Stimulated activated CD8-positive, alpha-beta memory T cell treated with anti-CD3 and anti-CD28 coated beads, Interleukin-15, amount 100 ng/mL, for 24 hours (primary cell): ENCODE measurements around the gene PNPLA7.
A peak's percentile ranks its signal among the peaks of the same experiment; 100 is the strongest.
"Not testable (repeated sequence)": the region's sequence is repeated elsewhere in the genome, so short reads cannot be mapped to it uniquely, and the experiment has no call there.

Experiments used
- DNase-seq: peaks from one replicate; pipeline ENCODE4 v3.0.0-alpha.2; 2020; ENCODE audit warnings: low read depth

Gene PNPLA7

DNA sequence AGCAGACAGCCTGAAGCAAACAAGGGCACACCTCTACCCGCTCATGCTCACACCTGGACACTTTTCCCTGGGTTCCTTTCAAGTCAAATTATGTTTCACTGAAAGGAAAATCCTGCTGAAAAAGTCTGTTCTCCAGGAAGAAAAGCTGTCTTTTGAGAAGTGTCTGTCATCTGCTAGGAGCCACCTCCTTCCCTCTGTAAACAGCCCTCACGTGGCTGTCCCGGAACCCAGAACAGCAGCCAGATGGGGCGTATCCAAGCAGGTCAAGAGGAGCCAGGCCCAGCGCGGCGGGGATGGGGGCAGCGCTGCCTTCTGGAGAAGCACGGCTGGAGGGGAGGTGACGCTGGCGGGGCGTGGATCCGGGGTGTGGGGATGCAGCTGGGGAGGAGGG, at the start of gene PNPLA7:
TSS of gene PNPLA7 (minus strand) at position 172 of the 391 bp plus-strand sequence. CDS start 205 bp downstream, outside the sequence.
- DNase-seq = no peak

DNA sequence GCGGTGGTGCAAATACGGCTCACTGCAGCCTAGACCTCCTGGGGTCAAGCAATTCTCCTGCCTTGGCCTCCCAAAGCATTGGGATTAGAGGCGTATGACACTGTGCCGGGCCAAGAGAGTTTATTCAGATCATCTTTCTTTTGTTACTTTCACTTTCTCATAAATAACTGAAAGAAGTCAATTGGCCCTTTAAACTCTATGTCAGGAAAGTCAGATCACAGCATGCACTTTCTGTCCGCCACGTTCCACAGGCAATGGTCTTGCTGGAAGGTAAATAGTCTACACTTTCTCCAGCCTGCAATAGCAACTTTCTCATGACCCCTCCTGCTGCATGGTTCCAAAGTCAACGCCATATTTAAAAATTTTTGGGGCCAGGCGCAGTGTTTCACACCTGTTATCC, 48.7 kb upstream of the PNPLA7 start:
- no peak for DNase-seq

DNA sequence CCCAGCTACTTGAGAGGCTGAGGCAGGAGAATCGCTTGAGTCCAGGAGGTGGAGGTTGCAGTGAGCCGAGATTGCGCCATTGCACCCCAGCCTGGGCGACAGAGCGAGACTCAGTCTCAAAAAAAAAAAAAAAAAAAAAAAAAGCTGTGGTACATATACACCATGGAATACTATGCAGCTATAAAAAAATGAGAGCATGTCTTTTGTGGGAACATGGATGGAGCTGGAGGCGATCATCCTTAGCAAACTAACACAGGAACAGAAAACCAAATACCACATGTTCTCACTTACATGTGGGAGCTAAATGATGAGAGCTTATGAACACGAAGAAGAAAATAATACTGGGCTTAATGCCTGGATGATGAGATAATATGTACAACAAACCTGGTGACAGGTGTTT, 46.4 kb upstream of the PNPLA7 start:
- DNase-seq = not testable (repeated sequence)

DNA sequence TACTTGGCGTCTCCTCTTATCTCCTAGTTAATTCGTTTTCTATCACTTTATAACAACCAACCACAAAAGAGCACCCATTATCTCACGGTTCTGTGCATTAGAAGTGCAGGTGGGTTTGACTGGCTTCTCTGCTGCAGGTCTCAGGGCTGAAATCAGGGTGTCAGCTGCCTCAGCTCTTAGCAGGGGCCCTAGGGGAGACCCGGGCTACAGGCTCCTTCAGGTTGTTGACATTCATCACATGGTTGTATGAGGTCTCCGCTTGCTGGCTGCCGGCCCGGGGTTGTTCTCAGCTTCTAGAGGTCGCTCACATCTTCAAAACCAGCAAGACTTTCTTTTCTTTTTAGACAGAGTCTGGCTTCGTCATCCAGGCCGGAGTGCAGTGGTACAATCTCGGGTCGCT, 43.0 kb upstream of the PNPLA7 start:
- DNase-seq = no peak

DNA sequence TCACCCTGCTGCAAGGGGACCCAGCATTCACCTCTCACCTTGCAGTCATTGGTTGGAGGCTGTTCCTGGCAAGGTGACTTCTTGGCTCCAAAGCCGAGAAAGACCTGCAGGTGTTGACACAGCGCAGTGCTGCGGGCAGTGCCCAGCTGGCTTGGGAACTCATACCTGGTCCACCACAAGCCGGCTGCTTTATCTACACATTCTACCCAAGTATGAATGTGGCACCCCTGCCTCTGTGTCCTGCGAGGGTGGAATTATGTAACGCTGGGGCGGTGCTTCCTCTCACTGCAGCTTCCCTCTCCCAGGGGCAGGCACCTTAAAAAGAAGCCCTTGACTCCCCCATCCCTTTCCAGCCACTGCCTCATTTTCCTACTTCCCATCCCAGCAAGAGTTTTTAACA, 42.6 kb upstream of the PNPLA7 start:
- no peak for DNase-seq

DNA sequence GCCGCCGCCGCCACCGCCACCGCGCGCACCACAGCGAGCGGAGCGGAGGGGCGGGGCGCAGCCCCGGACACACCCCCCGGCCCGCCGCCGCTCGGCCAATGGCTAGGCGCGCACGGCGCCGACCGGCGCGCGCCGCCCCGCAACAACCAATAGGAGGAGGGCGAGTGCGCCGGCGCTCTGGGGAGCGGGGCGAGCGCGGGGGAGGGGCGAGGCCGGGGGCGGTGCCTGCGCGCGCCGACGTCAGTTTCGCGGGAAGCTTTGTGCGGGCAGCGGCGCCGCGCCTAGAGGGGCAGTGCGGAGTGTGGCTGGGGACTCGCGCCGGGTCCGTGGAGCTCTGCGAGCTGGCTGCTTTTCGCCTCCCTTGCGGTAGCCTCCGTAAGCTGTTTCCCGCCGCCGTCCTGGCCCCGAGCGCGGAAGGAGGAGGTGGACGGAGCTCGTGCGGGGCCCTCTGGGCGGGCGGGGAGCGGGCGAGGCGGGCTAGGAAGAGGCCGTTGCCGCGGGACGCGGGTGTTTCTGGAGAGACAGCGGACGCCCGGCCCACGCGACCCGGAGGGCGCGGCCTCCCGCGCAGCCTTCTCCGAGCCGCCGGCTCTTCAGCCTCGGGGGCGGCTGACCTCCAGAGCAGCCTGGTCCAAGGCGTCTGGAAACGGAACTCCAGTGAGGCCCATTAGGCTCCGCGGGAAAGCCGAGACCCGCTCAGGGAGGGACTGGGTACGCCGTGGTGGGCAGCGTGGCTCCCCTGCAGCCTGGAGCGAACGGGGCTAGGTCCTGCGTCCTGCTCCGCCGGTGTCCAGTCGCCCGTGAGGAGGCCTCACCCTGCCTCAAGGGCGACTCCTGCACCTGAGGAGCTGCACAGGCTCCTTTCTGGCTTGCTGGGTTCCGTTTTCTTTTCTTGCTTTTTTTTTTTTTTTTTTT, 40.5 kb upstream of the PNPLA7 start, which contains the start of gene ZMYND19:
TSS of gene ZMYND19 (minus strand) at position 44 of the 915 bp plus-strand sequence. CDS start 249 bp downstream, outside the sequence.
- peak; percentile 93 for DNase-seq

DNA sequence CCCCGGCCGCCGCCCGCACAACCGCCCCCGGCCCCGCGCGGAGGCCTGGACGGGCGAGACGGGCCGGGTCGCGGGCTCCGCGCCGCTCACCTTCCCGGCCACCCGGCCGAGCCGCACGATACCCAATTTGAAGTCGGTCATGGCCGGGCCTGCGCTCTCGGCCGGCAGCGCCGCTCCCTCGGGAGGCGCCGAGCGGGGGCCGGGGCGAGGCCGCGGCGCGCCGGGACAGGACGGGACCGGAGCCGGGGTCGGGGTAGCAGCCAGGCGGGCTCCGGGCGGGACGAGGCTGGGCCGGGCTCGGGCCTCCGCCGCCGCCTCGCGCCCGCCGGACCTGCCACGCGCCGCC, 39.9 kb upstream of the PNPLA7 start:
- no peak for DNase-seq

DNA sequence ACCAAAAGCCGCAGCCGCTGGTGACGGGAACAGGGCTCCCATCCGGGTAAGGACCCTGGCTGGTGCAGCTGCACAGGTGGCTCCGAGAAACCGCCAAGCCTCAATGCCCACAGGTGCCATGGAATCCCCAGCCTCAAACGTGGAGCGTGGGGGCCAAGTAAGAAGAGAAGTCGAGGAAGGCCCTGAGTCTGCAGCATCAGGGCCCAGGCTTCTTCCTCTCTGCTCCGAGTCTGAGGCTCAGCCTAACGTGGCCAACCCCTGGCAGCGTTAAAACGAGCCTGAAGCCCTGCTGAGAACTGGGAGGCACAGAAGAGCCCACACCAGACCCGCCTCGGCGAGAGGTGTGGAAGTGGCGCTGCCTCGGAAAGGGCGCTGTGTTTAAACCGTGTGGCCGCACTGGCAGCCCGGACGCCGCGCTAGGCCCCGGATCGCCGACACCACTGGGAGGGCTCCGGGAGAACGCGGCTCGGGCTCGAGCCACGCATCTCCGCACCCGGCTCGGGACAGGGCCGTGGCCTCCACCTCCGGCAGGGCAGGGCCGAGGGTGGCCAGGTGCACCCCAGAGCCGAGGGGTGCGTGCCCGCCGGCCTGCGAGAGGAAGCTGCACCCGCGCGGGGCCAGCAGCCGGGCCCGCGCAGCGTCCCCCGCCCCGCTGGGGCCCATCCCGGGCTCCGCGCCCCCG, 39.4 kb upstream of the PNPLA7 start:
- no peak for DNase-seq

DNA sequence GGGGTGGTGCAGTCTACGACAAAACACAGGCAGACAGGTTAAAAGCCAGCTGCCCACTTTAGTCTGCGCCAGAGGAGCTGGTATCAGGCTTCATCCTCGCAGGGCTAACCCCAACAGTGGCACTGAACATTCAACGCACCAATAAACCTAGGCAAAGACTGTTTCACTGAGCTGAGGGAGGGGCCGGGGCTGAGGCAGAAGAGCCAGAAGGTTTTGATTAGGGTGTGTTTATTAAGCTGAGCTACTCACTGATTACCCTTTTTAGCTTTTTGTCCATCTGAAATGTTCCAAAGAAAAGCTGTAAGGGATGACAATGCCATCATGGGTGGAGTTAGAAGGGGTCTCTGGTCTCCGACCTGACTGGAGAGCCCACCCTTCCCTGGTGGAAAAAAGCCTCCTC, 38.7 kb upstream of the PNPLA7 start:
- DNase-seq = no peak

DNA sequence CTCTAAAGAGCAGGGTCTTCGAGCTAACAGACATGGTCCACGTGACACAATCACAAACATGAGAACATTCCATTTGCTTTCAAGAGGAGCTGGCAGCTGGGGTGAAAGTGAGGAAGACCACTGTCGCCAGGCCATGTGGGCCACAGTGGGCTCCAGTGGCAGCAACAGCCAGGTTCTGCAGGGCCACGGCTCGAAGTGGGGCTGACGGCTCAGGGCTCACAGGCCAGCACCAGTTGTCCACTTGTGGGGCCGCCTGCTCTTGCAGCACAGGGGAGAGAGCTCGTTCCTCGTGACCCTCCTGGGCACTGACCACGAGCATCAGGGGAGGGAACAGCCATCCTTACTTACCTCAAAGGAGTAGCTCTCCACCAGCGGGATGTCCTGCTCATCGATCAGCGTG, 38.1 kb upstream of the PNPLA7 start:
- no peak for DNase-seq

DNA sequence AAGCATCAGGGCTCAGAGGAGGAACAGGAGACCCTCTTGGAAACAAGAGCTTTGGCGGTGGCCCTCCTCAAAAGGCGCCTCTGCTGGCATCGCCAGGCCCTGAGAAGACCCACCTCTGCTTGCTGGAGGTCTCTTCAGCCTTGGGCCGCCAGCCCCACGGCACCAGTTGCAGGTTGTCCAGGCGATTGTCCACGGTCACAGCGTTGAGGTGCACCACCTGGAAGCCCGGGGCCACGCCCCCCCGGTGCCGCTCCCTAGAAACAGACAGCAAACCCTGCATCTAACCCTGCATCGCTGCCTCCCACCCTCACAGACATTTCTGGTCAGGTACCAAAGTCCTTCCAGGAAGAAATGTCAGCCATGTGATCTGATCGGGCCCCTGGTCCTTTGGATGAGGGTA, 36.7 kb upstream of the PNPLA7 start:
- no peak for DNase-seq

DNA sequence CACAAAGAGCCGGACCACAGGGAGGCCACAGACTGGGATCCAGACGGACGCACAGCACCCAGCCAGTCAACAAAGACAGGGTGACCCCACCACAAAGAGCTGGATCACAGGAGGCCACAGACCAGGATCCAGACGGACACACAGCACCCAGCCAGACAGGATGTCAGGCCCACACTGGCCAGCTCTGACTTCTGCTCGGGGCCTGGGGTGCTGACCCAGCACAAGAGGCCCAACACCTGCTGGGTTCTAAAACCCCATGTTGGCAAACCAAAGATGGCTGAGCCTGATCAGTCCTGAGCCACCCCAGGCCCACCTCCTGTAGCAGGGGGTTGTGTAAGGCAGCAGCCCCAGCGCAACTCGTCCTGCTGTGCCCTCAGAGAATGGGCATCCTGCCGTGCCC, 33.8 kb upstream of the PNPLA7 start:
- DNase-seq = no peak

DNA sequence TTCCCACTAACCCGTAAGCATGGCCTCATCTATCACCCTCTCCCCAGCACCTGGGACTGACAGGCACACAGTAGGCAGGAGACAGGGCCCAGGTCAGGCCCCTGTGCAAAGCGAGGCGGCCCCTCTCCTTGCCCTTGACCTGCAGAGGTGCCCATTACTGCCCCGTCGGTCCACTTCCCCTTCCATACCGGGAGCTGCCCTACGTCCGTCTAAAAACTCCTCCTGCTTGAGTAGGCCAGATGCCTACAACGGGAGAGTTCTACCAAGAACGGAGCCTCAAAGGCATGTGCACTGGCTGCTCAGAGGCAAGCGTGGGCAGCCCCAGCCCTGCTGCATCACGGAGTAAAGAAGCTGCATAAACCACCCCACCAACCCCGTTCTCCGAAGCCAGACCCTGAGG, 33.1 kb upstream of the PNPLA7 start:
- DNase-seq = no peak

DNA sequence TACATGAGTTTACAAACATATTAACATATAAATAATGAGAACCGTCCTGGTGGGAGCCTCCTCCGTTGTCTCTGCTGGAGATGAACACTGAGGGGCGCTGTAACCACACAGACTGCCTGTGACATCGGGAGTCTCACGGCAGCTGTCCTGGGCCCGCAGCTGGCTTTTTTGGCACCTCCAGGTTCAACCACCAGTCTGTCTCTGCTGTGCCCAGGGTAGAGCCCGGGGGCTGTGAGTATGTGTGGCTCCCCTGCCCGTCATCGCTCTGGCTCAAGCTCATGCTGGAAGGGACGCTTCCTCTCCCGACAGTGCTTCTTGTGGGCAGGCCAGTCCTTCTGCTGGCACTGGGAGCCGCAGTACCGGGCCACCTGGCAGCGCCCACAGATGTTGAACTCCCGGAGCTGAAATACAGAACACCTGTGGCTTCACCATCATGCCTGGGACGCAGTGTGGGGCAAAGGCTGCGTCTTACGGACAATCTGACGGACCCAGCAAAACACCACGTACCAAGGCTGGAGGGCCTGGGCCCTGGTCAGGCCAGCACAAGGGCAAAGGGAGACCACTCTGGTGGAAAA, 32.2 kb upstream of the PNPLA7 start:
- no peak for DNase-seq

DNA sequence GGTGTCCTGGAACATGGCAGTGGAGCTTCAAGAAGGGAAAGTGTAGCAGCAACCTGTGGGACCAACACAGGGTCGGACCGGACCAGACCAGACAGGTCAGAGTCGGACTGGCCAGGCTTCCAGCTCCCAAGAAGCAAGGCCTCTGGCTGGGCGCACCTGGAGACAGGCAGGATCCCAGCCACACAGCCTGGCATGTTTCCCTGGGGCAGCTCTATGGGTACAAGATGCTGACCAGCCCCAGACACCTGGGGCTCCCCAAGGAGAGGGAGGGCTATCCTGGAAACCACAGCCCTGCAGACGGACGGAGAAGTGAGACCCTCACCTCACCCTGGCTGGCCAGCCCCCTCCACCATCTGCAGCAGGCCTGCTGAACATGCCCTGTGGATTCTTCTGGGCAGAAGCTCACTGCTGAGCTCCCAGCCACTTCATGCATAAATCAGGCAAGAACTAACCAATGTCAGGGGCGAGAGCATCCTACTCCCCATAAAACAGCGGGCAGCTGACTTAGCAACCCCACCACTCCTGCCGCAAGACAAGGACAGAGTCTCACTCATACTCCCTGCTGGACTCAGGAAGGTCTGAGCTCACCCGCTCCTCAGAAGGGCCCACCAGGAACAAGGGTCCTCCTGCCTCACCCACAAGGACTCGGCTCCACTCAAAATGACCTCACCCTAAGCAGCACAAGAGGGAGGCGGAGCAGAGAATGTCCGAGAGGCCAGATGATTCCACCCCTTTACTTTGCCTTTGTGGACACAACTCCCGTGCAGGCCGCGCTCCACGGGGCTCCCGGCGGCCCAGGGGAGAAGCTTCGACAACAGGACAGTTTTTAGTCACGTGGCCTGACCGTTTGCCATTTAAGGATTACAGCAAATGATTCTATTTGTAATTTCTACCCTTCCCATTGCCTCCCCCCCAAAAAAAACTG, 31.4 kb upstream of the PNPLA7 start:
- no peak for DNase-seq

DNA sequence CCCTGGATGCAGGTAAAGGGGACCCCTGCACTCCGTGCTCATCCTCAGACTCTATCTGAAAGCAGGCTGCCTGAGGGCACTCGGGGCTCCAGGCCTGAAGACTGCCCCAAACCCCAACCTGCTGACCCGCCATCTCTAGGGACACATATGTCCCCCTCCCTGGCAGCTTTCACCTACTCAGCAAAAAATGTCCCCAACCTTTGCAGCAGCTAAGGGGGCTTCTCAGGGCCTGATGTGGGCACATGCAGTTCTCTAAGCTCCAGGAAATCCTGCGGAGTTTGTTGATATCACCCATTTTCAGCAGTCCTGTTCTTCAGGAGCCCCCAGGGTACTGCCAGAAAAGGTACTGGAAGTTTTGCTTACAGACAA, 30.7 kb upstream of the PNPLA7 start:
- DNase-seq = no peak

DNA sequence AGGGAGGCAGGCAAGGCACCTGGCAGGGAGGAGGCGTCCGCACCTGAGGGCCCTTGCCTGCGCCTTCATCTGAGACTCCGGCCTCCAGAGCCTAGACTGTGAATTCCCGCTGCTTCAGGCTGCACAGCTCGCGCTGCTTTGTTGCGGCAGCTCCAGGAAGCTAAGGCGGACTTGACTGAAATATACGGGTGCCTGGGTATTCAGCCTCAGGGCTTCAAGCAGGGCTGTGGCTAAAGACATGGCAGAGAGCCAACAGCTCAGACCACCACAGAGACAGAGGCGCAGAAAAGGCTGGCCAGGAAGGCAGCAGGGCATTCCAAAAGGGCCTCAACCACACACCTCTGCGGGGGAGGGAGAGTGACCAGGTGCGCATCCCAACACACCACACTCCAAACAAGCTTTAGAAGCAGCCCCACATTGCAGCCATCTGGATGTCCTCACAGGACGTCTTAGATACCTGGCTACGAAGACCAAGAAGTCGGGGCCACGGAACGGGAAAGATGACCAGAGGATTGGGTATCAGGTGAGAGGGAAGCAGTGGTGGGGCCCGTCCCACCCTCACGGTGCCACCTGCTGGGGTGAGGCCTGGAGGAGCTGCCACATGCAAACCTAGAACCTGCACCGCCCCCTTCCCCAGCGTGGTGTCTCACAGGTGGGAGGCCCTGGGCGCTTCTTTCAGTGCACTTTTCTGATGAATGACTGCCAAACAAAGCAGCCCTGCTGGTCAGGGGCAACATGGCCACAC, 30.2 kb upstream of the PNPLA7 start:
- no peak for DNase-seq

DNA sequence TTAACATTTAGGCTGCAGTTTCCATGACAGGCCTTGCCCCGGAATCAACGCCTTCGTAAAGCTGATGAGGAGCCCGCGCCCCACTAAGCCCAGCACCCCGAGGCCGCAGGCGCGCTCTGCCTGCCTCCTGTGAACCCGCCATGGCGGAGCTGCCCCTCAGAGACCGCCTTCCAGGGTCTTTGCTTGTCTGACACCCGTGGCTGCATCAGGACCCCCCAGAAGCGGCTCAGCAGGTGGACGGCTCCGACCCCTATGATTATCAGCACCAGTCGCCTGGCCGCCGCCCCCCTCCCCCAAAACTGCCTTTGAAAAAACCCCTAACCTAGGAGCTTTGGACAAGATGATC, 29.0 kb upstream of the PNPLA7 start:
- no peak for DNase-seq

DNA sequence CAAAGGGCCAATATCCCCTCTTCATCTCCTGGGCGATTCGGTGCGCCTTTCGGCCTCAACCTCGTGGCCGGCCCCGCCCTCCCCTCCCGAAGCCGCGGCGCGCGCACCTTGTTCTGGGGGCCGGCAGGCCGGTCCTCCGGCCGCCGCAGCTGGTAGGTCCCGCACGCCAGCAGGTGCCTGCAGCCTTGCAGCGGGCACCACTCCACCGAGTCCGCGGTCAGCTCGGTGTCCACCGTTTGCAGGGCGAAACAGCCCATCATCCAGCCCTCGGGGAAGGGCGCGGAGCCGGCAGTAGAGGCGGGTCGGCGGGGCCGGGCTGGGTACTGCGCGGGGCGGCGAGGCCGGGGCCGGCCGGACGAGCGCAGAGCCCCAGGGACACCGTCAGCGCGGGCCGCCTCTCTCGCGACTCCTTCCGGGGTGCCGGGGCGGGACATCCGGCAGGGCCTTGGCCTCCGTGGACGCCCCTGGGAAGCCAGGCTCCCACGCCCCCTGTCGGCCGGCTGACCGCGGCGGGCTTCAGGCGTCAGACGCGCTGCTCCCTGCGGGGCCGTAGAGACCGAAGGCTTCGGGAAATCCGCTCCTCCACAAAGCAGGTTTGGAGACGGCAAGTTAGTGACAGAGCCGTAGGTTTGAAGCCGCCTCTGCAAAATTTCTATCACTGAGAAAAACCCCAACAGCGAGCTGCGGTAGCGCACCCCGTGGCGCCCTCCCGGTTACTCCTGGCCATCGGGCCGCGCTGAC, 28.5 kb upstream of the PNPLA7 start, which contains the start of gene DPH7:
TSS of gene DPH7 (minus strand) at position 408 of the 741 bp plus-strand sequence. CDS start at position 260, 148 bp downstream.
- peak; percentile 97 for DNase-seq

DNA sequence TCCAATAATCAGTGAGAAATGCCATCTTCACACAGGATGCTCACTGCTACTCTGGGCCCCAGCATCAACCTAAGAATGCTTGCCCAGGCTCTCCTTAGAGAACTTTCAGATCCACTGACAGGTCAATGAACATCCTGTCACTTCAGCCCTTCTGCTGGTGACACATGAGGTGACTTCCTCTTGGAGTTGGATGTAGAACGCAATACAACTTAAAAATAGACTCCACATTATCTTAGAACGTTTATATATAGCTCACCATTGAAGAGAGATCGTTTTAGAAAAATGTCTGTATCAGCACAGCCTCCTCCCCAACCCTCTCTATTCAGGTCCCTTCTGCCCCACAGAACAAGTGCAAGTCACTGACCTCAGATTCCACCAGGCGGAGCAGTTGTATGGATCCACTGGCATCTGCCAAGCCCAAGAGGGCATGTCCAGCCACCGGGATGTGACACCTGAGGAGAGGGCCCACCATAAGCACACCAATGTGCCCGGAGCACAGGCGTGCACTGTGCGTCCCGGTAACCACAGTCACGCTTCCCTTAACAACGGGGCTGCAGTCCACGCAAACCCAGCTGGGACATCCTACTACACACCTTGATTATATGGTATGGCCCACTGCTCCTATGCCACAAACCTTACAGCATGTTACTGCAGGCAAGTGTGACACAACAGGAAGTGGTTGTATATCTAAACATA, 25.7 kb upstream of the PNPLA7 start:
- no peak for DNase-seq
